Muscle layer of duodenum (tissue), 2 donors: Measurements from ENCODE around the gene ATP2C1.
"Not testable (repeated sequence)": the region's sequence is repeated elsewhere in the genome, so short reads cannot be mapped to it uniquely, and the experiment has no call there.

ENCODE experiments used
- H3K27ac ChIP-seq: one replicate; pipeline ENCODE4 v1.7.0; 2013; ENCODE audit warnings: mild to moderate bottlenecking, low read length
- H3K27me3 ChIP-seq: one replicate; pipeline ENCODE4 v1.7.0; 2013; ENCODE audit warnings: low read depth, mild to moderate bottlenecking, control low read depth, low read length
- H3K36me3 ChIP-seq, 2 donors: one replicate each; pipeline ENCODE4 v1.7.0; 2013; ENCODE audit warnings: low read length in 2 of 2, control low read depth in 1 of 2, mild to moderate bottlenecking in 1 of 2; ENCODE audit not compliant: insufficient read depth in 2 of 2, control insufficient read depth in 1 of 2
- H3K4me1 ChIP-seq, 2 donors: one replicate each; pipeline ENCODE4 v1.7.0; 2013; ENCODE audit warnings: low read length in 2 of 2, mild to moderate bottlenecking in 2 of 2, control low read depth in 1 of 2, moderate library complexity in 1 of 2; ENCODE audit not compliant: insufficient read depth in 2 of 2, control insufficient read depth in 1 of 2
- H3K4me3 ChIP-seq, 2 donors: one replicate each; pipeline ENCODE4 v1.7.0; 2013; ENCODE audit warnings: low read length in 2 of 2, low read depth in 1 of 2, mild to moderate bottlenecking in 1 of 2
- H3K9me3 ChIP-seq, 2 donors: one replicate each; pipeline ENCODE4 v1.7.0; 2013; ENCODE audit warnings: low read length in 2 of 2, control low read depth in 1 of 2, mild to moderate bottlenecking in 1 of 2; ENCODE audit not compliant: control insufficient read depth in 1 of 2
- donor health status: healthy.

ATP2C1 gene

GRCh38 chr3:130893376-130894129 is at the start of gene ATP2C1:
ATP2C1 (plus strand) TSS chr3:130894084; CDS start chr3:130894770, 686 bp downstream.
- Histone ChIP-seq H3K4me1 (peaks cover 12 to 13% of the 10 kb centered on the region in 2 donors), H3K27ac (peak within 1 kb of the TSS; percentile 98), H3K4me3 (peak within 1 kb of the TSS; percentile 84 to 93), H3K9me3 (no peaks in the 10 kb centered on the region), H3K36me3 (no peaks in the 10 kb centered on the region), H3K27me3 (no peaks in the 10 kb centered on the region)

GRCh38 chr3:130844462-130844861 is 49.4 kb upstream of the ATP2C1 start:
- no peak overlapping the region for H3K27ac ChIP-seq
- H3K4me1 ChIP-seq: peaks cover 6 to 7% of the 10 kb centered on the region in 2 donors
- no peaks in the 10 kb centered on the region for H3K36me3 ChIP-seq
- no peaks in the 10 kb centered on the region for H3K9me3 ChIP-seq
- no peaks in the 10 kb centered on the region for H3K27me3 ChIP-seq
- H3K4me3 ChIP-seq: no peak overlapping the region

GRCh38 chr3:130846181-130846580 is 47.7 kb upstream of the ATP2C1 start:
- no peak overlapping the region for H3K4me3 ChIP-seq
- peaks cover 0 to 11% of the 10 kb centered on the region in 2 donors for H3K4me1 ChIP-seq
- no peaks in the 10 kb centered on the region for H3K9me3 ChIP-seq
- H3K27ac ChIP-seq: no peak overlapping the region
- H3K27me3 ChIP-seq: no peaks in the 10 kb centered on the region
- H3K36me3 ChIP-seq: no peaks in the 10 kb centered on the region

DNA sequence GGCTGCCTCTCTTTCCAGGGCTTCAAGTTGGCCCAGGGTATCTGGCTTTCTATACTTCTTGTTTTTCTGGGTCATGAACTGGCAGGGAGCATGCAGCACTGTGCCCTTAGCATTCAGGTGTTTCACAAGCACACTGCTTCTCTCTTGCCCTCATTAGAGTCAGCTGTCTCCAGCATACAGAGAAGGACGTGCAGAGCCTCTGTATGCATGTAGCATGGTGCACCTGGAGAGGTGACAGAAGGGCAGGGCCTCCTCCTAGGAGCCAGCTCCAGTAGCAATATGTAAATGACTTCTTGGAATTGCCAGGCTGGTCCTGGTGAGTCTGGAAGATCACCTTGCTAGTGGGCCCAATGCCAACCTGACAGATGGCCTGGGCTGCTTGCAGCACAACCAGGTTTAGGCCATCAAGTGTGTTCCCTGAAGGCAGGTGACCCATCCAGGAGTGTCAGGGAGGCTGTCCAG is 44.8 kb upstream of the ATP2C1 start:
- Histone ChIP-seq H3K4me1 (peaks cover 0 to 11% of the 10 kb centered on the region in 2 donors), H3K27ac (no peak overlapping the region), H3K9me3 (no peaks in the 10 kb centered on the region), H3K36me3 (no peaks in the 10 kb centered on the region), H3K27me3 (no peaks in the 10 kb centered on the region), H3K4me3 (no peak overlapping the region)

DNA sequence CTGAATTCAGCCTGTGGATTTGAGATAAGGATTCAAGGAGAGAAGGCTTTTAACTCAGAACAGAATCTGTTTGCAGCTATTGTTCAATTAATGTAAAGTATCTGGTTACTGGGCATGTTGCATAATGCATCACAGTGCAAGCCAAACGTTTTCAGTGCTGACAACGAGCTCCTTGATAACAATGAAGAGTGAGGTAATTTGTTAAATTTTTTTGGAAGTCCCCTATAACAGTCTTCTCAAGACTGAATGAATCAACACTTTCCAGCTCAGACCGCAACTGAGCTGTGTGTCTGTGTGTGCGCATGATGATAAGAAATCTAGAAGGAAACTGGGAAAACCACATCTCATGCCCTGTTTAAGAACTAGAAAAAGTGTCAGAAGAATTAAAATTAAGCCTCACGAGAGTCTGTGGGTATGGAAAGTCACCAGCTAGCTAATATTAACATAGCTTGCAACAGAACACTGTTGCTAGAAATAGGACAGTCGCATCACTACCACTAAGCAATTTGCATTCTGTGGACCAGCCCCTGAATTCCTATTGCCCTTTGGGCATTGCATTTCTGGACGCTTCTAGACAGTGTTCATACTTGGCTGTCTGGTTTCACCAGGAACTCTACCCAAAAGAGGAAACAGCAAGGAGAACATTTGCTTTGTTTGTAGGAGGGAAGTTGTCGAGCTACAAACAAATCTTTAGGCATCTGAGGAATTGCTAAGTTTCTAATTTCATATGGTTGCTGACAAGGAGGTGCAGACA is 43.7 kb upstream of the ATP2C1 start:
- Histone ChIP-seq H3K27ac (peak overlapping the region; percentile 77), H3K4me1 (peaks cover 0 to 11% of the 10 kb centered on the region in 2 donors), H3K4me3 (peak overlapping the region; percentile 32 to 38), H3K9me3 (no peaks in the 10 kb centered on the region), H3K36me3 (no peaks in the 10 kb centered on the region), H3K27me3 (no peaks in the 10 kb centered on the region)

- Histone ChIP-seq H3K27me3 (no peaks in the 10 kb centered on the region), H3K27ac (peak overlapping the region; percentile 77), H3K36me3 (no peaks in the 10 kb centered on the region), H3K4me1 (peaks cover 0 to 11% of the 10 kb centered on the region in 2 donors), H3K9me3 (no peaks in the 10 kb centered on the region), H3K4me3 (peak overlapping the region; percentile 32 to 38)
Observed at GRCh38 chr3:130850843-130851242, 43.0 kb upstream of the ATP2C1 start.

DNA sequence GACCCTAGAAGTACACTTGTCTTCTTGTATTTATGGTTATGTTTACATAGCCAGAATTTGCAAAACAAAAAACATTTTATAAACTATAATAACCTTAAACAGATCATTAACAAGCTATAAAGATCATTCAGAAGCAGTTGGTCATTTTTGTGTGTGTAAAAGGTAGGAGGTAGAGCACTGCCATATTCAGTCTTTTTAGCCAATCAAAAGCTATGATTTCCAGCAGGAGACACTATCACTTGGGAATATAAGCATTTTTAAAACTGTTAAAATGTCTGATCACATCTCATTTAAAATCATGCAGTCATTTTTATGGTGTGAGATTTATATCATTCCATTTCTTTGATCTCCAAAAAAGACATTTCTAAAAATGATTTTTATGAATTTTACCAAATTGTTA is 42.6 kb upstream of the ATP2C1 start:
- no peaks in the 10 kb centered on the region for H3K9me3 ChIP-seq
- peaks cover 0 to 11% of the 10 kb centered on the region in 2 donors for H3K4me1 ChIP-seq
- H3K36me3 ChIP-seq: no peaks in the 10 kb centered on the region
- H3K27me3 ChIP-seq: no peaks in the 10 kb centered on the region
- H3K4me3 ChIP-seq: peak overlapping the region in 1 of 2 donors; percentile 38
- peak overlapping the region; percentile 77 for H3K27ac ChIP-seq

DNA sequence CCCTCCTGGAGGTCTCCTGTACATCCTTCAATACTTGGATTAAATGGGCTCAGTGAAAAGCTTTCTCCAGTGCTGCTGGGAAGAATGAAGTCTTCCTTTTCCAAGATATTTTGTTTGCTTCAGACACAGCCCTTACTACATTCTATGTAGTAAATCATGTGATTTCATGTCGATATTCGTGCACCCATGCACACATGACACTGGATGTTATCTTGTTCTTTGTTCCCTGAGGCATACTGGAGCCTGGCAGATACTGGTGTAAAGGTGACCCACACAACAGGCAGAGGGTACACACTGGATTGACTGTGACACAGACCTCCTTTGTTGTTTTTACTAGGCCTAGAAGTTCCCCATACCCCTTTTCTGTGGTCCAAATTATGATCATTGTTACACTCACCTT is 40.3 kb upstream of the ATP2C1 start:
- Histone ChIP-seq H3K27me3 (no peaks in the 10 kb centered on the region), H3K27ac (no peak overlapping the region), H3K9me3 (no peaks in the 10 kb centered on the region), H3K4me3 (no peak overlapping the region), H3K4me1 (peaks cover 0 to 11% of the 10 kb centered on the region in 2 donors), H3K36me3 (no peaks in the 10 kb centered on the region)

DNA sequence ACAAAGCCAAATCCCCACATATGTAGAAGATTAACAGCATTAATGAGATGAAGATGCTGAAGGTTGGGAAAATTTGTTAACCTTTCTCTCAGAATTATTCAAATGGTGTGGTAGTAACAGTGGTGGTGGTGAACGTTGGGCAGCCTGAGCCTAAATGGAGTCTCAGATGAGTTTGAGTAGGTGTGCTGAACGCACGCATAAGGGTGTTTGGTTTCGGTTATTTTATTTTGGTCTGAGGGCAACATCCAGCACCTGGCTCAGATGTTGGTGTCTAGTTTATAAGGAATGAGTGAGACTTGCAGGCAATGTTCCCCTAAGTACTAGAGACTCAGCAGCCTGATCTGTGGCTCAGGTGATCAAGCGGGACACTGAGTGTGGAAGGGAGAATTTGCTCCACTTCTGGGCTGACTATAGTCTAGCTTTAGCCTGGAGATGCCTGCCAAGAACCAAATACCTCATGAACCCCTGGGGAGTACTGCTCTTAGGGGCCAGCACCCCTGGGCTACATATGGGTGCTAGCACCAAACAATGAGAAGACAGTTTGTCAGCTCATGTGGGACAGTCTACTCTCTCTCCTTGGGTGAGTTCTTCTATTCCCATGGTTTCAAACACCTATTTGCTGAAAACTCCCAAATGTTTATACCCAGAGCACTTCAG is 39.5 kb upstream of the ATP2C1 start:
- Histone ChIP-seq H3K36me3 (no peaks in the 10 kb centered on the region), H3K4me3 (no peak overlapping the region), H3K27me3 (no peaks in the 10 kb centered on the region), H3K27ac (no peak overlapping the region), H3K9me3 (no peaks in the 10 kb centered on the region), H3K4me1 (peaks cover 0 to 6% of the 10 kb centered on the region in 2 donors)

- no peaks in the 10 kb centered on the region for H3K27me3 ChIP-seq
- H3K4me3 ChIP-seq: no peak overlapping the region
- H3K4me1 ChIP-seq: no peaks in the 10 kb centered on the region
- no peaks in the 10 kb centered on the region for H3K36me3 ChIP-seq
- no peaks in the 10 kb centered on the region for H3K9me3 ChIP-seq
- no peak overlapping the region for H3K27ac ChIP-seq
Observed at GRCh38 chr3:130857336-130858026, 36.4 kb upstream of the ATP2C1 start.

GRCh38 chr3:130862130-130862529 is 31.8 kb upstream of the ATP2C1 start:
- not testable (repeated sequence) for H3K36me3 ChIP-seq

More at GRCh38 chr3:130862130-130862529, 31.8 kb upstream of the ATP2C1 start:
- not testable (repeated sequence) for H3K27ac ChIP-seq, H3K4me1 ChIP-seq, H3K4me3 ChIP-seq, H3K9me3 ChIP-seq, H3K27me3 ChIP-seq
